Activated CD4-positive, alpha-beta T cell treated with anti-CD3 and anti-CD28 coated beads, Interleukin-2, amount 50 U/mL, for 16 hours (primary cell): Measurements from ENCODE around the gene TRPM6.
"Not testable (repeated sequence)": the region's sequence is repeated elsewhere in the genome, so short reads cannot be mapped to it uniquely, and the experiment has no call there.

ENCODE experiments used
- DNase-seq: peaks from one replicate; pipeline ENCODE4 v3.0.0-alpha.2; 2020

TRPM6 gene, protein sequence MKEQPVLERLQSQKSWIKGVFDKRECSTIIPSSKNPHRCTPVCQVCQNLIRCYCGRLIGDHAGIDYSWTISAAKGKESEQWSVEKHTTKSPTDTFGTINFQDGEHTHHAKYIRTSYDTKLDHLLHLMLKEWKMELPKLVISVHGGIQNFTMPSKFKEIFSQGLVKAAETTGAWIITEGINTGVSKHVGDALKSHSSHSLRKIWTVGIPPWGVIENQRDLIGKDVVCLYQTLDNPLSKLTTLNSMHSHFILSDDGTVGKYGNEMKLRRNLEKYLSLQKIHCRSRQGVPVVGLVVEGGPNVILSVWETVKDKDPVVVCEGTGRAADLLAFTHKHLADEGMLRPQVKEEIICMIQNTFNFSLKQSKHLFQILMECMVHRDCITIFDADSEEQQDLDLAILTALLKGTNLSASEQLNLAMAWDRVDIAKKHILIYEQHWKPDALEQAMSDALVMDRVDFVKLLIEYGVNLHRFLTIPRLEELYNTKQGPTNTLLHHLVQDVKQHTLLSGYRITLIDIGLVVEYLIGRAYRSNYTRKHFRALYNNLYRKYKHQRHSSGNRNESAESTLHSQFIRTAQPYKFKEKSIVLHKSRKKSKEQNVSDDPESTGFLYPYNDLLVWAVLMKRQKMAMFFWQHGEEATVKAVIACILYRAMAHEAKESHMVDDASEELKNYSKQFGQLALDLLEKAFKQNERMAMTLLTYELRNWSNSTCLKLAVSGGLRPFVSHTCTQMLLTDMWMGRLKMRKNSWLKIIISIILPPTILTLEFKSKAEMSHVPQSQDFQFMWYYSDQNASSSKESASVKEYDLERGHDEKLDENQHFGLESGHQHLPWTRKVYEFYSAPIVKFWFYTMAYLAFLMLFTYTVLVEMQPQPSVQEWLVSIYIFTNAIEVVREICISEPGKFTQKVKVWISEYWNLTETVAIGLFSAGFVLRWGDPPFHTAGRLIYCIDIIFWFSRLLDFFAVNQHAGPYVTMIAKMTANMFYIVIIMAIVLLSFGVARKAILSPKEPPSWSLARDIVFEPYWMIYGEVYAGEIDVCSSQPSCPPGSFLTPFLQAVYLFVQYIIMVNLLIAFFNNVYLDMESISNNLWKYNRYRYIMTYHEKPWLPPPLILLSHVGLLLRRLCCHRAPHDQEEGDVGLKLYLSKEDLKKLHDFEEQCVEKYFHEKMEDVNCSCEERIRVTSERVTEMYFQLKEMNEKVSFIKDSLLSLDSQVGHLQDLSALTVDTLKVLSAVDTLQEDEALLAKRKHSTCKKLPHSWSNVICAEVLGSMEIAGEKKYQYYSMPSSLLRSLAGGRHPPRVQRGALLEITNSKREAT (N-terminal part only)

DNA sequence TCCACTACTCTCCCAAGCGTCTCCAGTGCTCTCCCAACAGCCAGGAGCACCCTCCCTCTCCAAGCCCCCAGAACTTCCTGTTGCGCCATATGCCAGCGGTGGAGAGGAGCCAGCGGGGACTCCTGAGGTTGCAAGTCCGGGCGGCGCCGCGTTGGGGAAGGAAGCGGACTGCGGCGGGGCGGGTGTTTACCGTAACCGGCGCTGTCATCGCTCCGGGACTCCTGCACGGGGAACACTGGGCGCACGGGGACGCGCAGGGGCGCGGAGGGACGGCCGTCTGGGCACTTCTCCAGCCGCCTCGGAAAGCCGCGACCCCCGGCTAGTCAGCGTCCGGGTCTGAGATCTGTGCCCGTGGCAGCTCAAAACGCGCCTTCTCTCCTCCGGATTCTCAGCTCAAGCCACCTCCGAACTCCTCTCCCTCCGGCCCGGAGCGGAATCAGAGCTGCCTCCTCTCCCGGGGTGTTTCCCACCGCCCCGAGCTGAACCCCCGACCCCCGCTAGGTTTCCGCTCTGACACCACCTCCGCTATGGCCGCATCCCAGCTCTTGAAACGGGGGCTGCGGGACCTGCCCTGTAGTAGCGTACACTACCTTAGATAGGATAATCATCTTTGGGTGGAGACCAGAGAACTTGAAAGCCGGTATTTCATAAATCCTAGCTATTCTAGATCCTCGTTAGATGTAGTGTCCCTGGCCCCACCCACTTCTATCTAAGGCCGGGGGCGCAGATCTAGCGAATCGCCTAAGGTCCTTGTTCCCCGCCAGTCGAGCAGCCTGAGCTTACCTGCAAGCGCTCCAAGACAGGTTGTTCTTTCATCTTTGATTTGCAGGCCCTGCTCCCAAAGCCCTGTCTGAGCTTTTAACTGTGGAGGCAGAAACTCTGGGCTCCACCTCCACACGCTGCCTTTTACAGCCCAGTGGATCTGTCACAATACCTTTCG, at the start of gene TRPM6:
TSS of gene TRPM6 (minus strand) at position 881 of the 940 bp plus-strand sequence. CDS start at position 816, 65 bp downstream.
- DNase-seq: peak; percentile 43

DNA sequence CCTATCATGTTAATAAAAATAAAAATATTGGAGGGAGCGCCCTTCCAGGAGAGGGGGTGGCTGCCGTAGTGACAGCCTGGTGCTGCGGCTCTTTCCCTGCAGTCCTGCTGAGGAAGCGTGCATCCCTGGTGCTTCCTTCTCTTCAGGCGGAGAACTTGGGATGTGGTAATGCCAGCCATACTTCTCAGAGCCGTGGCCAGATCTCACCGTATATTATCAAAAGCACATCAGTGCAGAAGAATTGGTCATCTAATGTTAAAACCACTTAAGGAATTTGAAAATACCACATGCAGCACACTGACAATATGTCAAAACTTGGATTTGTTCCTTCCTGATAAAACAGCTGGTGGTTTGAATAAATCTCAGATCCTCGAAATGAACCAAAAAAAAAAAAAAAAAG, 47.3 kb upstream of the TRPM6 start:
- DNase-seq: no peak

- DNase-seq: no peak
Measured at GRCh38 chr9:74921737-74922136, 34.0 kb upstream of the TRPM6 start.

DNA sequence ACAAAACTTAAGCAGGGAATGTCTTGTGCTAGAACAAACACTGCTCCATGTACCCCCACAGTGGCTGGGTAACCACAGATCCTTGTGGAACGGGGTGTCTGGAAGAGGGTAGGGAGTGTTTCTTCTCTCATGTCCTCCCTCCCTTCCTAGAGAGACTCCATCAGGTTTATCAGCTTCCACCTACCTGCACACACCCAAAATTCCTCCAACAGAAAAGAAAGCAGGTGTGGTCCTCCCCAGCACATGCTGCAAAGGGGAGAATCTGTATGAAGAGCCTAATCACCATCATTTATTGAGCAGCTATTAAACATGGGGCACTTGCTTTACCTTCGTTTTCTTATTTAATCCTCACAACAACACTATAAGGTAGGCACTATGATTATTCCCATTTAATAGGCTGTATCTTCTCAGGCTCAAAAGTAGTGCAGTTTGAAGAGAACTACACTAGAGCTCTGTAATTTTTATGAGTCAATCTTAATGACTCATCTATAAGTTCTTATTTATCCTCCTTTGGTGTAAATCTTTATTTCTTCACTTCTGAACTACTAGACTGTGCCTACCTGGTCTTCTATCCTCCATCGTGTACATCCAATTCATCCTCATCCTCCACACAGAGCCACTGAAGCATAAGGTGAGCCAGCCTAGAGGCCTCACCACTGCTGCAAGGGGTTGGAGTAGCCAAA, 33.4 kb upstream of the TRPM6 start:
- DNase-seq: no peak

GRCh38 chr9:74910036-74910435, 22.3 kb upstream of the TRPM6 start:
- no peak for DNase-seq

DNA sequence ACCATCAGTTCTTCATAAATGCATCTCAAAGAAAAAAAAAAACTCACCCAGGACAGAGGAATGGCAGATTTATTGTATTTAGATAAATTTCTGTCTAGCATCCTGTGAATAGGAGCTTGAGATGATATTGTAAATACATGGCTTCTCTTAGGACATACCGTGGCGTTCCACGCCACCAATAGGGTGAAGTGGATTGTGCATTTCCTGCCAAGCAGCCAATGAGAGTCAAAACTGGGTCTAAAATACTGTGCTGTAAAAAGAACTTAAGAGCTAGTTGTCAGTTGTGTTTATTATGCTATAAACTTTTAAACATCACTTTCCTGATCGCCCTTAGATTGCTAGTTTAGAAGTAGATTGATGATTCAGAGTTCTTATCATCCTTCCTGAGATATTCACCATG, 20.9 kb upstream of the TRPM6 start:
- no peak for DNase-seq

DNA sequence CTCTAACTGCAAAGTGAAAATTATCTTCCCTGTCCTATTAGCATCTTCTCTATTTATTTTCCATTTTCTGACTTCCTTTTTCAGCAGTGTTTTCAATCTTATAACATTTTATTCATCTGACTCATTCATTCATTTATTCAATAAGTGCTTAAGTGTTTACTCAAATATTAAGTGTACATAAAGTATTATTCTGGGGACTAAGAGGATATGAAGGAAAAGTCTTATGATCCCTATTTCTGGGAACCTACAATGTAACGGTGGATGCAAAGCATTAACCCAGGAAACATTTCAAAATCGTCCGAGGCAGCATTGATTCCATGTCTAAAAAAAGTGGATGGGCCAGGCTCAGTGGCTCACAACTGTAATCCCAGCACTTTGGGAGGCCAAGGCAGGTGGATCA, 19.4 kb upstream of the TRPM6 start:
- no peak for DNase-seq

- no peak for DNase-seq
Measured at GRCh38 chr9:74901001-74901400, 13.3 kb upstream of the TRPM6 start.

- DNase-seq: not testable (repeated sequence)
Measured at GRCh38 chr9:74888449-74888848, 728 bp upstream of the TRPM6 start.

DNA sequence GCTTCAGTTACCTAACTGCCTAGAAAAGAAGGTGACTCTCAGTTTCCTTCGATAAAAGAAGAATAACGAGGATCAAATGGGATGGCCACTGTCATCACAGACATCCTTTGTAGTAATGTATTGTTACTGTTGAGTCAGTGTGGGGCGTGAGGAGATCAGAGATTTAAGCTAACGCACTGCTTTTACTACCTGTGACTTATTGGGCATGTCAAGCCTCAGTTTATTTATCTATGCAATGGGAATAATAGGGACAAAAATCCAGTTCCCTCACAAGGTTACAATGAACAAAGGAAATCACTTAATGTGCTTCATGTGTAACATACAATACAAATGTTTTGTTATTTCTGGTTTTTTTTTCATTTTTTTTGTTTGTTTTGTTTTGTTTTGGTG, 255 bp upstream of the TRPM6 start:
- DNase-seq: no peak

- DNase-seq: no peak
Measured at GRCh38 chr9:74876382-74876949, 11.3 kb downstream of the TRPM6 start.

GRCh38 chr9:74875656-74876055, 12.1 kb downstream of the TRPM6 start:
- no peak for DNase-seq

DNA sequence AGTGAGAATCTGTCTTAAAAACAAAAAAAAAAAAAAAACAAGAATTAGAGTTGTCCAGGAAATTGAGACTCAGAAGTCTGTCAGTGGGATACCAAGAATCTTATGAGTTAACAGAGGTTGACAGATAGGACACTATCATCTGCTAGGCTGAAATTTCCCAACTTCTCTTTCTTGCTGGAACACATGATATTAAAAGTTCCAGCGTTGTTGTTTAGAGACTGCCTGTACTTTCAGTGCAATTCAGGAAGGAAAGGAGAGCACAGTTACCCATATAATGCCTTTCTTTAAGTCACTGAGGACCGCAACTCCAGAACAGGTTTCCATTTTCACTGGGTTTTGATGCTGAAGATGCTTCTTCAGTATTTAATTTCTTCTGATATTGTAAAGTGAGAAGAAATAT, 13.5 kb downstream of the TRPM6 start:
- no peak for DNase-seq

- no peak for DNase-seq
Measured at GRCh38 chr9:74872619-74873233, 15.0 kb downstream of the TRPM6 start.

- no peak for DNase-seq
Measured at GRCh38 chr9:74867483-74867882, 20.2 kb downstream of the TRPM6 start.

- DNase-seq: no peak
Measured at GRCh38 chr9:74865177-74865576, 22.5 kb downstream of the TRPM6 start.

- DNase-seq: peak; percentile 54
Measured at GRCh38 chr9:74861773-74862474, 25.8 kb downstream of the TRPM6 start.

- no peak for DNase-seq
Measured at GRCh38 chr9:74861071-74861470, 26.6 kb downstream of the TRPM6 start.

GRCh38 chr9:74860247-74860646, 27.5 kb downstream of the TRPM6 start:
- DNase-seq: not testable (repeated sequence)

- no peak for DNase-seq
Measured at GRCh38 chr9:74859786-74860185, 27.9 kb downstream of the TRPM6 start.
